GM21360 (cell line): ENCODE data around the gene CSF2.

ENCODE experiments used
- ATAC-seq: cut with Tn5 transposase; IDR thresholded peaks from one replicate; pipeline ENCODE4 v1.9.1; 2021; ENCODE audit warnings: mild to moderate bottlenecking, moderate library complexity; ENCODE audit not compliant: unreplicated experiment

The CSF2 gene

GRCh38 chr5:132054697-132055440, 18.7 kb upstream of the CSF2 start:
- no peak for ATAC-seq

GRCh38 chr5:132055441-132055807, 18.2 kb upstream of the CSF2 start:
- ATAC-seq, result no peak

- ATAC-seq, result no peak
Measured at GRCh38 chr5:132055808-132056609, 17.6 kb upstream of the CSF2 start.

- ATAC-seq, result no peak
Measured at GRCh38 chr5:132056610-132057497, 16.7 kb upstream of the CSF2 start.

DNA sequence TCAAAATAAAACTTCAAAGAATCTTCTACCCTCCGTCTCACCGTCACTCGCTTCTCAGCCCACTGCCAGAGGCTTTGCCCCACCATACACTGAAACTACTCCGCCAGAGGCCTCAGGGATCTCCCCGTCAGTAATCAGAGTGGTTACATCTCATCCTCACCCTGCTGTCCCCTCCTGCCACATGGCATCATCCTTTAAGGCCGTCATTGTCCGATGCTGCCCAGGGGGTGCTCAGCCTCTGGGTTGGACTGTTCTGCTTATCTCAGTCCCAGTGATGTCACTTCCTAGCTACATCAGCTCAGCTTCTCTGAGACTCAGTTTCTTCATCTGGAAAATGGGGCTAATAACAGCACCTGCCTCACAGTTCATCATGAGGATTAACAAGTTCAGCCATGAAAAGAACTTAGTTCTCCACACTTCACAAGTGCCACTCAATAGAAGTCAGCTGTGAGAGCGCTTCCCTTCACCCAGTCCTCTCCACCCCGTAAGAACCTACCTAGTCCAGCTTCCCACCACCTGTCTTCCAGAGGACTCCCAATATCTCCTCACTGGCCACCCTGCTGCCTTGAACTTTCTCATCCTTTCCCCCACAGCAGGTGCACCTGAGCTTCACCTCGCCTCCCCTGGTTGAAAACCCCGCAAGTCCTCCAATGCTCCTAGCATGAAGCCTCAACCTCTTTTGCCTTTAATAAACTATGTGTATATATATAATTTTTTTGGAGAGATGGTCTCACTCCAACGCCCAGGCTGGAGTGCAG, 15.9 kb upstream of the CSF2 start:
- ATAC-seq, result no peak

DNA sequence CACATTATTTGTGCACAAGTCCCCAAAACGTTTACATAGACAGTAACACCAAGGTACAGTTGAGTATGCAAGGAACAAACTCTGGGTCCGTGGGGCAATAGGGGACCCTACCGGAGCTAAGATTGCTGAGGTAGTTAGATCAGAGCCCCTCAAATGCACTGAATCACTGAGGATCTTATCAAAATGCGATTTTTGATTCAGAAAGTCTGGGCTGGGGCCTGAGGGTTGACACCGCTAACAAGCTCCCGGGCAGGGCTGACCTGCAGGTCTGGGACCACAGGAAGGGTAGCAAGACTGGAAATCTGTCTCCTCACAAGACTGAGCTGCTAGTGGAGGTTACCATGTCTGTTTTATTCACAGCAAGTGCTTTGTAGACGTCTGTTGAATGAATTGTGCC, 14.9 kb upstream of the CSF2 start:
- ATAC-seq, result no peak

DNA sequence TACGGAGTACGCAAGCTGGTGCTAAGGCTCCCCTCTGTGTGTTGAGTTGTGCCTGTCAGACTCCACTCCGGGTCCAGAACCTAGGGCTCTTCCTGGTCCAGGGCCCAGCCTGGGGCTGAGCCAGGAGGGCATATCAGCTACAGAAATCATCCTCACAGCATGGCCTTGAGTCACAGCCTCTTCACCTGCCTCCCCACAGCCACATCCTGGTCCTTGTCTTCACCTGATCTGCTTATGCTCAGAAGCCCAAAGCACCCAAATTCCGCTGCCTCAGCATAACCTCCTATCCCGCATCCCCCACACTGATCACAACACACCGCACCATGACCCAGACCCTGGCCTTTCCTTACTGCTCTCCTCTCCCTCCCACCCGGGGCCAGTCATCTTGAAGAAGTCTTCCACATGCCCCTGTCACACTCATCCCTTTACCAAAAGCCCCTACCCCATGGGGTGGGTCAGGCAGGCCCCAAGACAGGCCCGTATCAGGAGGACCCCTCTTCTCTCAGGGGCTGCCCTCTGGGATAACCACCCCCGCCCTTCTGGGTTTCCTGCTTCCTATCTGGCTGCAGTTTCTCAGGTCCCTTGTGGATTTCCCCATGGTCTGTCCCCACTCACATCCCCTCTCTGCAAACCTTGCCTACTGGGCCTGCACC, 14.4 kb upstream of the CSF2 start:
- no peak for ATAC-seq

DNA sequence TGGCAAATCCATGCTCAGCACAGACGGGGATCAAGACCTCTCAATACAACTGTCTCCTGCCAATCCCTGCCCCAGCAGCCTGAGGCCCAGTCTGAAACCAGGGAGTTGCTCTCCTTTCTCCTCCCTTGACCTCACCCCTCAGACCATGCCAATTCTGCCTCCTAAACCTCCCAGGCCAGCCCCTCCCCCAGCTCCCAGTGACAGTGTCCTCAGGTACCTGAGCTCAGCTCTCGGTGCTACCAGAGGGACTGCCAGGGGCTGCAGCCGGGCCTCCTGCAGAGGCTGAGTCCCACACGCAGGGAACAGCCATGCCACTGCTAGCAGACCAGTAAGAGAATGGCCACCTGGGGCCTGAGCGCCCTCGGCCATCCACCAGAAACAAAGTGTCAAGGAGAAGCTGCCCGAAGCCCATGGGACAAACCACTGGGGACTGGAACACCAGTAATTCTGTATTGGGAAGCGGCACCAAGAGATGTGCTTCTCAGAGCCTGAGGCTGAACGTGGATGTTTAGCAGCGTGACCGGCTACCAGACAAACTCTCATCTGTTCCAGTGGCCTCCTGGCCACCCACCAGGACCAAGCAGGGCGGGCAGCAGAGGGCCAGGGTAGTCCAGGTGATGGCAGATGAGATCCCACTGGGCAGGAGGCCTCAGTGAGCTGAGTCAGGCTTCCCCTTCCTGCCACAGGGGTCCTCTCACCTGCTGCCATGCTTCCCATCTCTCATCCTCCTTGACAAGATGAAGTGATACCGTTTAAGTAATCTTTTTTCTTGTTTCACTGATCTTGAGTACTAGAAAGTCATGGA, 13.7 kb upstream of the CSF2 start:
- no peak for ATAC-seq

DNA sequence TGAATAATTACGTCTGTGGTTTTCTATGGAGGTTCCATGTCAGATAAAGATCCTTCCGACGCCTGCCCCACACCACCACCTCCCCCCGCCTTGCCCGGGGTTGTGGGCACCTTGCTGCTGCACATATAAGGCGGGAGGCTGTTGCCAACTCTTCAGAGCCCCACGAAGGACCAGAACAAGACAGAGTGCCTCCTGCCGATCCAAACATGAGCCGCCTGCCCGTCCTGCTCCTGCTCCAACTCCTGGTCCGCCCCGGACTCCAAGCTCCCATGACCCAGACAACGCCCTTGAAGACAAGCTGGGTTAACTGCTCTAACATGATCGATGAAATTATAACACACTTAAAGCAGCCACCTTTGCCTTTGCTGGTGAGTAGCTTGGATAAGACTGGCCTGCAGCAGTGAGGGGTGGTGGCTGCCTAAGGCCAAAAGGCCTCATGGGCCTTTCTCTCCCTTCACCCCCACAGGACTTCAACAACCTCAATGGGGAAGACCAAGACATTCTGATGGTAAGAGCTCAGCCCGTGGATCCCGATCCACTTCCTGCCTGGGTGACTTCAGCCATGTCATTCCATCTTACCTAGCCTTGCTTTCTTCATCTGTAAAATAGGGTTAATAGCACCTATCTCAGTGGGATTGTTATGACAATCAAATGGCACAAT, 13.0 kb upstream of the CSF2 start, which contains the start of gene IL3:
TSS of gene IL3 (plus strand) at position 155 of the 661 bp plus-strand sequence. CDS start at position 207, 52 bp downstream.
- ATAC-seq, result no peak

GRCh38 chr5:132063090-132063911, 10.3 kb upstream of the CSF2 start:
- ATAC-seq, result peak; percentile 62

- ATAC-seq, result no peak
Measured at GRCh38 chr5:132064140-132064539, 9.4 kb upstream of the CSF2 start.

DNA sequence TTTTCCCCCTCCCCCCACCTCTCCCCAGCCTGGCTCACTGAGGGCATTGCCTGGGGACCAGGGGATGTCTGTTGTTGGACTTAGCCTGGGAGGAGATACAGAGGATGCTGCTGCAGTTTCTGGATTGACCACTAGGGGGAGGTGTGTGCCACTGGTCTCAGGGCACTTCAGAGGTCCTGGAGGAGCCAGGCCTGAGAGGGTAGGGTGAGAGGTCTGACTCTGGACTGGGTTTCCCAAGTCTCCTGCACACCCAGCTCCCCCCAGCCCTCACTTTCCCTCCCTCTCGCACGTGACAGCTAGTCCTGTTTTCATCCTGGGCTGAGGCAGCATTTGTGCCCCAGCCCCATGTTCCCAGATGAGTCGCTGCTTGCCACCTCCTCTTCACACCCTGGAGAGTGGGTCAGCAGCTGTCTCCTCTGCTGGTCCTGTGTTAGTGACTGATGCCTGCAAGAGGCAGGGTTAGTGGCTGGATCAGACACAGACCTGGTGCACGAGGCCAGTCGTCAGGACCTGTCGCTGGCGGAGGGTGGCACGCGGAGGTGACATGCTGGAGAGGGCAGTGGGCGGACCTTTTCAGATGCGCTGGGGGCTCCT, 8.8 kb upstream of the CSF2 start:
- ATAC-seq, result peak; percentile 62

- no peak for ATAC-seq
Measured at GRCh38 chr5:132065351-132065937, 8.1 kb upstream of the CSF2 start.

DNA sequence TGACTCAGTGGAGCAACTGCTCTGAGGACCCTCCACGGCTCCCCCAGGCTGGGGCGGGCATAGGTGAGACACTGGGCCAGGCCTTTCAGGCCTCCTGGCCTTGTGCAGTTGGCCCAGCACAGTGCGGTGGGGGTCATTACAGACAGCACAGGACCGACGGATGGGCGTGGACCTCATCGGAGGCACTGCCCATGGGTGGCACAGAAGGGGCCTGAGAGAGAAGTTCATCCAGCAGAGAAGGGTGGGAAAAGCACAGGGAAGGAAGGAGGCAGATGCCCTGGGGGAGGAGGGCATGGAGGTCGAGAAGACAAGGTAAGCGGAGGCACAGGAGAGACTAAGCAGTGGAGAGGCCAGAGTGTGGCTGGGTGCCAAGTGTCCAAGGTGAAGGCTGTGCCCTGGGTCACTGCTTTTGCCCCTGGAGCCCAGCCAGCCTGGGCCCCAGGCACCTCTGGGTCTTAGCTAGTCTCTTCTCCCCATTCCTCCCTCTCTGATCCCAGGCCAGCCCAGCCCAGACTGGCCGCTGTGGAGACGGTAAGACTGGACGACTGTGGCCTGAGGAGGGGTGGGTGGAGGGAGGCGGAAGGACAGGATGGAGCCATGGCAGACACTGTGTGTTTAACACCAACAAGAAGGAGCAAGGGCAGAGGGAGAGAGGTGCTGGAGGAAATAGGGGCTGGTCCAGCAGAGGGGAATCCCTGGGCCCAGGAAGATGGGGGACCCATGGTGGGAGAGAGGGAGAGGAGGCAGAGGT, 7.5 kb upstream of the CSF2 start:
- ATAC-seq, result no peak

DNA sequence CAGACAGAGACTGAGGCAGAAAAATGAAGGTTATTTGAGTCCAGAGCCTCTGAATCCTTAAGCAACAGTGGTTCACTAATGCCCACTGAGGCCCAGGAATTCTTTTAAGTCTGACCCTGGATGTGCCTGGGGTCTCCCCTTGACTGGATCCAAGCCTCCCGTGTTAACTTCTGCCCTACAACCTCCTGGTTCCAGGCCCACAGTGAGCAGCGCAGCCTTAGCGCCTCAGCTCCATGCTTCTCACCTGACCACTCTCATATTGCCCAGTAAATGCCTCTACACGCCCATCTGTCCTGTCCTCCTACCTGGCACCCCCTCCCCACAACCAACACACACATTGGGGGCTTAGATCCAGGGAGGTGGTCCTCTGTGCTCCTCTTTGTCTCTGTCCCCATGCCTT, 6.7 kb upstream of the CSF2 start:
- no peak for ATAC-seq

- ATAC-seq, result no peak
Measured at GRCh38 chr5:132067451-132067850, 6.1 kb upstream of the CSF2 start.
